NCI-H2107 (cell line): ENCODE measurements around the gene RAP1GAP2.
"Not testable (repeated sequence)": the region's sequence is repeated elsewhere in the genome, so short reads cannot be mapped to it uniquely, and the experiment has no call there.

ENCODE experiments used
- DNase-seq: peaks from one replicate; lab custom pipeline; 2025; lab: John Stamatoyannopoulos, UW

Gene RAP1GAP2

DNA sequence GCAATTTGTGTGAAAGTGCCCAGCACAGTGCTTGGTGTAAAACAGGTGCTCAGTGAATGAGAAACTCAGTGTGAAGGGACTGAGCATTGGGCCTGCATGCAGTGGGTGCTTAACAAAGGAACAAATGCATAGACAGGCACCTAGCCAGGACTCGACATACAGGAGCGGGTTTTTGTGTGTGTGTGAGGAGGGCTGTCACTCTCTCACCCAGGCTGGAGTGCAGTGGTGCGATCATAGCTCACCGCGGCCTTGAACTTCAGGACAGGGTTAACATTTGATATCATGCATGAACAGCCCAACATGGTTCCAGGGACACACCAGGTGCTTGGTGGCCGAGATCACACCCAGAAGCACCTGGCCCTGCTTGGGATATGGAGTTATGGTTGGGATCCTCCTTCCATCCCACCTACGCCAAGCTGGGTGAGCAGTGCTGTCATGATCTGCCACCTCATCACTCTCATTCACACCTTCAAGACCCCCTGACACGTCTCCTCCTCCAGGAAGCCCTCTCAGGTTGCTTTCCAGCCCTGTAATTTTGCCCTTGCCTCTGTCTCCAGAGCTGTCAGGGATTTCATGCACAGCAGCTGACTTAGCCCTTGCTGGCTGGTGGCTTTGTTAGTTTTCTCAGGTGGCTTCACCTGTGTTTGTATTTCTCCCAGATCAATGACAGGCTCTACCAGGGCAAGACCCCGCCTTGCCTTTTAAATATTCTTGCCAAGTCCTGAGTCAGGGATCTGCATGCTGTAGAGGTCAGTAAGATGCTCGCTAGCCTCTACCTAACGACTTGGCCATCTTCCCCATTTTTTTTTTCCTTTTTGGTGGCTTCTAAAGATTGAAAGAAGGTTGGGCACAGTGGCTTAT, 200.8 kb downstream of the RAP1GAP2 start:
- DNase-seq, result no peak

DNA sequence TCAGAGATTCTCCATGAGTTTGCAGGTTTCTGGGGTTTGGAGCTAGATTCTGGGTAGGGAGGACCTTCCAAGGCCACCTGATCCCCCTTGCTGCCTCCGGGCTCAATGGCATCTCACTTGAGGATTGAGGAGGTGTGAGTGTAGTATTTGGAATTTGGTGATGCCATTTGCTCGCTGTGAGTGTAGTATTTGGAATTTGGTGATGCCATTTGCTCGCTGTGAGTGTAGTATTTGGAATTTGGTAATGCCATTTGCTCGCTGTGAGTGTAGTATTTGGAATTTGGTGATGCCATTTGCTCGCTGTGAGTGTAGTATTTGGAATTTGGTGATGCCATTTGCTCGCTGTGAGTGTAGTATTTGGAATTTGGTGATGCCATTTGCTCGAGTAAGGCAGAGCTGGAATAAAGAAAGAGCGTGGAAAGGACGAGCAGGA, 202.2 kb downstream of the RAP1GAP2 start:
- DNase-seq, result not testable (repeated sequence)

DNA sequence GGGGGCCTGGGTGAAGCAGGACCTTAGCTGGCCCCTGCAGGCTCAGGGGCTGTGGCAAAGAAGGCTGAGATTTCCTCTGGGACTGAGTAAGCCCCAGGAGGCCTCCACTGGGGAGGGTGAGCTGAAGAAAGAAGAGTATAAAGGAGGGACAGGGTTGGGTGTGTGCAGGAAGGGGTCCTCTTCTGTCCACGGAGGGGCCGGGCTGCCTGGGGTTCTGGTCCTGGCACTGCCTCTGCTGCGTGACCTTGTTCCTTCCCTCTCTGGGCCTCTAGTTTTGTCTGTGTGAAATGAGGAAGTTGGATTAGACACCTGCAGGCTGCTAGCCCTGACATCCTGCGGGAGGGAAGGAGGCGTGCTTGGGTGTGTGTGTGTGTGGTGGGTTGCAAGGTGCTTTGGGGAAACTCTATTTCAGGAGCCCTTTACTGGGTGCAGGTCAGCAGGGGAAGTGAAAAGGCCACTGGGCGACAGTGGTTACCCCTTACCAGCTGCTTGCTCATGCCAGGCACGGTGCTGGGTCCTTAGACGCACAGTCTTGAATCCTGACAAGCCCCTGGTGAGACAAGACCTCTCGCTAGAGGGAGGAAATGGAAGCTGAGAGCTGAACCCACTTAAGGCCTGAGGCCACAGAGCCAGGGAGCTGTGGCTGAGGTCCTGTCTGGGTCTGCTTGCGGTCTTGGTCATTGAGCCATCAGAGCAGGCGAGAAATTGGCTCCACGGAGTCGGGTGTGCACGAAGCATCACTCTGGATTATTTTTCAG, 206.5 kb downstream of the RAP1GAP2 start:
- DNase-seq, result no peak

DNA sequence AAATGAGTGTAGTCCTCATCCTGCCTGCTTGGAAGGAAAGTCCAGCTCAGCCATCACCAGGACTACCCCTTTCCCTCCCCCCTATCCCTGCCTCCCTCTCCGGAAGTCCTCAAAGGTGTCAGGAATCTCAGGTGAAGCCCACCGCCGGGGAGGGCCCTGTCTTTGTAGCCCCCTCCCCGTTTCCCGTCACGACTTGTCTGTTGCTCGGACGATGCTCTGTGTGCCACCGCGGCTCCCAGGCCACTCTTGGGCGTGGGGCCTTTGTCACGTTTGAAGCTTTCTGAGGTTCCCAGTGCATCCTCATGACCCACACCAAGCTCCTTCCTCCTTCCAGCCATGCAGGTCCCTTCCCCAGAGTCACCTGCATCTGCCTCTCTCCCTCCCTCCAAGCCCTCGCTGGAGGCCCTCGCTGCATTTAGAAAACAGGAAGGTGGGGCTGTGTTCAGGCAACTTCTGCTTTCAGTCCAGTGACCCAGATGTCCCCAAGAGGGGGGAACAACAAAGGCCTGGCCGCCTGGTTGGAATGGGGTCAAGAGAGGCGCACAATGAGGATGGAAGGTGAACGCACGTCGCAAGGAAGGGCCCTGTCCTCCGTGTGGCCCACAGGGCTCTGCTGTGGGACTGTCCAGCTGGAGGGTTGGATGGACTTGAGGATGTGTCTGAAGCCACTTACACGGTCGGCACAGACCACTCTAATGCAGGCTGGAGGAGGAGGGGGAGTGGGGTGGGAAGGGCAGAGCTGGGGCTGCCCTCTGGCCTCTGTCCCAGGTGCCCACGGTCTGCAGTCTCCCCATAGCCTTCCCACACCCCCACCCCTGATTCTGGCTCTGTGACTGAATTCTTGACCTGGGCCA, 207.3 kb downstream of the RAP1GAP2 start:
- DNase-seq, result no peak

DNA sequence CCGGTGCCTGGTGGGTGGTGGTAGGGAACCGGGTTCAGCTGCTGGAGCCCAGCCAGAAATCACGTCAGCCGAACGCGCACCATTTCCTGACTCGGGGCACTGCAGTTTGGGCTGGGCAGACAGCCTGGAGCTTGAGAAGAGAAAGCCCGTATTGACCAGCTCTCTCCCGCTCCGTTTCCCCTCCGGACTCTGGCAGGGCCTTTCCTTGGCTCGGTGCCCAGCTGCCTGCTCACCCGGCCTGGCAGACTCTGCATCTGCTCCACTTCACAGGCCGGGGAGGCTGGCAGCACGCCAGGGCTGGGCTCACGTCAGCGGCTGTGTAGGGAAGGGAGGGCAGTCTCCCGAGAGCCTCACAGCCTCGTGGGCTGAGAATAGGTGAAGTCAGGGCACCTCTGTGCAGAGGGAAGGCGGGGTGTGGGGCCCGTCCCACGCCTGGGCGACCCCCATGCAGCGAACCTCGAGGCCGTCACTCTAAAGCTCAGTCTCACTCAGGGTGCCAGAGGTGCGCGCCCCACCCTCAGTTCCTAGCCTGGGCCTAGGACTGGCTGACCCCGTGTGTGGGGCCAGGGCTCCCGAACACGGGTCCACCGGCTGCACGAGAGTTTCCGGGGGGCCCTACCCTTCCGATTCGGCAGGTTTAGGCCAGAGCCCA, 208.0 kb downstream of the RAP1GAP2 start:
- DNase-seq, result peak; percentile 77

DNA sequence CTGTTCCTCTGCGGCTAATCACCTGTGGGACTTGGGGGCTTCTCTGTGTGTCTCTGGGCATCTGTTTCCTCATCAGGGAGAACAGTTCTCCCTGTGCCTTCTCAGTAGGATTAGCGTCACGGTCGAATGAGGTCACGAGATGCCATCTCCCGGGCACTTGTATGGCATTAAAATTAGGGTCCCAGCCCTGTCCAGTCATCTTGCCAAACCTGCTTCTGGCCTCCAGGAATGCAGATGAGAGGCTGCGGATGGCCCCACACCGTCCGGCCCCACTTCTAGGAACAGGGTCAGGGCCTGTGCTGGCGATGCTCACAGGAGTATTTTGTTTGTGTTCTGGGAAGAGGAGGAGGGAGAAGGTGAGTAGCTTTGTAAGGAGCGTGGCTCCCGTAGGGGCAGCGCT, 208.7 kb downstream of the RAP1GAP2 start:
- DNase-seq, result no peak

DNA sequence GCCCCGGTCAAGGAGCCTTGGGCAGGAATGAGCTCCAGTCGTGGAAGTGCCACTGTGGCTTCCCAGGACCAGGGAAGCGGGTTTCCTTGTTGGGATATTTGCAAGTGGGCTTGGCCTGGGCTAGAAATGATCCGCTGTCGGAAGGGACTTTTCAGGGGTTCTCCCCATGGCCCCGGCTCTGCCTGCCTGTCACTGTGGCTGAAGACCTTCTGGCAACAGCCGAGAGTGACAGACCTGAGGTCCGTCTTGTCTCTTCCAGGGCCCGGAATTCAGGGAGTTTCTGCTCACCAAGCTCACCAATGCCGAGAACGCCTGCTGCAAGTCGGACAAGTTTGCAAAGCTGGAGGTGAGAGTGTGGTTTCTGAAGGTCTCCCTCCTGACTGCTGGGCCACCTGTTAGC, 209.5 kb downstream of the RAP1GAP2 start:
- DNase-seq, result no peak

DNA sequence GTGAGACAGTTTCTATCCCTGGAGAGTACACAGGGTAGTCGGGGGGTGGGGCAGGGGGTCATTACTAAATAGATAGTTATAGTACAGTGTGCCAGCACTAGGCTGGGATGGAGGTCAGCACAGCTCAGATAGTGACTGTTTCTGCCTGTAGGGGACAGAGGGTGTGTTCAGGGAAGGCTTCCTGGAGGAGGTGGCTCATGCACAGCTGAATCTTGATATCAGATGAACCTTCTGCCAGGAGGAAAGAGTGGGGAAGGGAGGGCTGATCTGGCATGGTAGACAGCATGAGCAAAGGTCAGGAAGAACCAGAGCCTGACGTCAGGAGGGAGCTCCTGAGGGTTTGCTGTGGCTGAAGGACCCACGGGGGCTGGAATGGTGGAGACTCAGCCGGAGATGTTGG, 210.6 kb downstream of the RAP1GAP2 start:
- no peak for DNase-seq

DNA sequence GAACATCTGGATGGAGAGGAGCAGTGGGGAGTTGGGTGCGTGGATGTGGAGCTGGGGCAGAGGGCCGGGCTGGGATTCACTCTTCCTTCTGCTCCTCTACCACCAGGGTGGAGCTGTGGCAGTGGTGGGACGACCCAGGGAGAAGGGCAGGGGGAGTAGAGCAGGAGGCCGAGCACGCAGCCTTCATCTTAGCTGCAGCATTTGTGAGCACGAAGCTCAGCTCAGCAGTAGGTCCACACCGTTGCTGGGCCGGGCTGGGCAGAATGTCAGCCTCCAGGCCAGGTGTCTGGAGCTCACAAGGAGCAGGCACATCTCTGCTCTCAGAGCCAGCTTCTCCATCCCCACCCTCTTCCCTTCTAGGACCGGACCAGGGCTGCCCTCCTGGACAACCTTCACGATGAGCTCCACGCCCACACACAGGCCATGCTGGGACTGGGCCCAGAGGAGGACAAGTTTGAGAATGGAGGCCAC, 211.4 kb downstream of the RAP1GAP2 start:
- DNase-seq, result no peak

DNA sequence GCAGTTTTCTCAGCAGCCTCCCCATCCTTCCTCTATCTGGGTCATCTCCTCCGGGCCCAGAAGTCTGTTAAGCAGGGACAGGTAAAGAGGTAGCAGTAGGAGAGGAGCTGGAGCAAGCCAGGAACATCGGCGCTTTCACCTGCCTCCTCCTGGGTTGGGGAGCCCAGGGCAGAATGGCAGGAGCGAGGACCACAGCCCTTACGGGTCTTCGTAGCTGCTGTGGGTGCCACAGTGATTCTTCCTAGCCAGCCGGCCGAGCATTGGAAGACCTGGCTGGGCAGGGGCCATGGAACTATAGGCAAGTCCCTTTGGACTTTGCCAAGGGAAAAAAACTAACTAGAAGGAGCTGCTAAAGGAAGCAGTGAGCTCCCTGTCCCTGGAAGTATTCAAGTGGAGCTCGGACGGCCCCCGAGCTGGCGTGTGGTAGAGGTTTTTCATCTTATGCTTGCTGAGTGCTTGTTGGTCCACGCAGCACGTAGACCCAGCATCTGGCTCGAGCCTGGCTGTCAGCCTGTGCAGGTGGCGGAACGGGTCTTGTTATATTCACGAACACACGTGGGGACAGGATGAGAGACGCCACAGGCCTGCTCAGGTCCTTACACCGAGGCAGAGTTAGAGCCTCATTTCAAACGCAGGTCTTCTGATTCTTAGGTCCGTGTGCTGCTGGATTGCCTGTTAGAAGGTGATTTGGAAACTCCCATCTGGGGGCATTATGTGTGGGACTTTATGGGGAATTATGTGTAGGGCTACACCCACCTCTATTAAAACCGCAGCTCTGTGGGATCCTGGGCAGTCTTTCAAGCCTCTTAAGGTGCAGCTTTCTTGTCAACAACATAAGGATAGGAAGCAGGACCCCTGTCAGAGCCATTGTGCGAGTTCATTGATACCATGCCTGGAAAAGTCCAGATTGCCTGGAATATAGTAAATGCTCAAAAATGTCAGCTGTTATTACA, 212.4 kb downstream of the RAP1GAP2 start:
- no peak for DNase-seq

DNA sequence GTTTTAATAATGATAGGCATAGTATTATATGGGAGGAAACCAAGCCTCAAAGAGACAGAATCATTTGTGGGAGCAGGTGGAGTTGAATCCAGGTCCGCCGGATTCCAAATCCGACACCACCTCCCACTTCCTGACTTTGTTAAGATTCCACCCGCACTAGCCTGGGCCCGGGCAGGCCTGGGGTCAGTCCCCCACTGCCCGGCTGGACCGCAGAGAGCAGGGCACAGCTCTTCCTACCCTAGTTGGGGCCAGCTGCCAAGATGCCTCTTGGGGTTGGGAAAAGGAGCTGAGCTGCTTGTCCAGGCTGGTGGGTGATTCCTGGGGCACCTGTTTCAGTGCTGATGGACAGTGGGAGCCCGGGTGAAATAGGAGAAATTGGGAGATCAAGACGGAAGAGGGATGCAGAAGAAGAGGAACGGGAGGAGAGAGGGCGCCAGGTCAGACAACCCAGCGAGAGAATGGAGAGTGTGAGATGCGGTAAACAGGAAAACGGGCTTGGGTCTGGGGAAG, 213.2 kb downstream of the RAP1GAP2 start:
- no peak for DNase-seq

DNA sequence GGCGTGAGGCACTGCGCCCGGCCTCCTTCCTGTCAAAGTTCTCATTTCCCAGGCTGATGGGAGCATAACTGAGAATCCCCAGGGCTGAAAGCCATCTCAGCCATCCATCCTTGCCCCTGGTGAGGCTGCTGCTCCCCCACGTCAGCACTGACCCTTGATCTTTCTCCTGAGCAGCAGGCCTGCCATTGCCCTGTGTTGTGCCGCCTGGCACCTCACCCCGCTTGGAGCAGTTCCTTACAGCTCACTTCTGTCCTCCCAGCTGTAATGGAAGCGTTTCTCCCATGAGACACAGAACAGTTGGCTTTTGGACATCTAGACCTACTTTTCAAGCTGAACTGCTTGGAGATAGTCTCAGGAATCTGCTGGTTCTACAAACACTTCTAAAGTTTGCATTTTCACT, 215.7 kb downstream of the RAP1GAP2 start:
- no peak for DNase-seq

DNA sequence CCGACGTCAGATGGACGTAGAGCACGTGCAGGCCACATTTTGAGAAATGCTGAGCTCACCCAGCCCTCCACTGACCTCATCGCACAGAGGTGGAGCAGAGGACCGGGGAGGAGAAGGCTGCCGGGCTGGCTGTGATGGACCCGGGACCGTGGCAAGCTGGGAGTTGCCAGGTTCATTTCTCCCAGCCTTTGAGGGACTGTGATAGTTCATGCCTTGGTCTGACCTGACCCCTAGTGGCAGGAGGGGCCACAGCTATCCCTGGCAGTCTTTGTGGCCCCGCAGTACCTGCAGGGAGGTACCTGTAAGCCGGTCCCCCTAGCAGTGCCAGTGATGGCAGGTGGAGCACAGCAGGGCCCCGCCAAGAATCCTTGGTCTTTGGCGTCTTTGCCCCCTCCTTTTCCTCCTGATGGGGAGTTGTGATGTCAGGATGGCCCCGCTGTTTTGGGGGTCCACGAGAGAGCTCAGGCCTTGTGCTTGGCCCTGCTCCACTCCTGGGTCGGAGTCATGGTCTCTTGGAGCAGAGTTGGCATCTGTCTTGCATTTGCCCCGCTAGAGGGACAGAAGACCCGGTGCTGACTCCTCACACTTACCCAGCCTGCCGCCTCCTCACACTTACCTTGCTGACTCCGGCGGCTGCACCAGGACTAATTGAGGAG, 216.8 kb downstream of the RAP1GAP2 start:
- peak; percentile 31 for DNase-seq

DNA sequence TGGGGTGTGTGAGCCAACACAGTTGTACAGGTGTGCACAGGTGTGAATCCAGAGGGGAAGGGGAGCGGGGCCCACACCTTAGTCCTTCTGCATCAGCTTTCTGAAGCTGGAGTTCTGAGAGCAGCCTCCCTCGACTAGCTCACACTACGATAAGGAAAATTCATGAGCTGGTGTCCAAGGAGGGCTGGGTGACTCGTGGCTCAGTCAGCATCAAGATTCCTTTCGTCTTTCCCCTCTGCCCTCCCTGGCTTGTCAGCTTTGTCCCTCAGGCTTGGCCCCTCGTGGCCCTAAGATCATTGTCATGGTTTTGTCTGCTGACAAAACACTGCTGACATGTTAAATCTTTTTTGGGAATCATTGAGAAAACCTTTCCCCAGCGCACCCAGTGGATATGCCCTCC, 219.7 kb downstream of the RAP1GAP2 start:
- DNase-seq, result no peak

DNA sequence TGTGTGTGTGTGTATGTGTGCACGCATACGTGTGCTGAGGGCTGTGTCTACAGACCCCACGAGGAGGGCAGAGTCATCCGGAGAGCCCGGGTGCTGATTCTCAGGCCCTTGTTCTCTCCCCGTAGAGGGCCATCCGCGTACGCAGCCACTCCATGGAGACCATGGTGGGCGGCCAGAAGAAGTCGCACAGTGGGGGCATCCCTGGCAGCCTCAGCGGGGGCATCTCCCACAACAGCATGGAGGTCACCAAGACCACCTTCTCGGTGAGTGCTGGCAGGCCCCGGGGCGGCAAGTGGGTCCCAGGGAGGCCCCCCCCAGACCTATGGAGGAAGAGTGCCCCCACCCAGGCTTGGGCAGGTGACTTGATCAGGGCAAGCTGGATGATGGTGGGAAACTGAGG, 221.7 kb downstream of the RAP1GAP2 start:
- DNase-seq, result no peak

DNA sequence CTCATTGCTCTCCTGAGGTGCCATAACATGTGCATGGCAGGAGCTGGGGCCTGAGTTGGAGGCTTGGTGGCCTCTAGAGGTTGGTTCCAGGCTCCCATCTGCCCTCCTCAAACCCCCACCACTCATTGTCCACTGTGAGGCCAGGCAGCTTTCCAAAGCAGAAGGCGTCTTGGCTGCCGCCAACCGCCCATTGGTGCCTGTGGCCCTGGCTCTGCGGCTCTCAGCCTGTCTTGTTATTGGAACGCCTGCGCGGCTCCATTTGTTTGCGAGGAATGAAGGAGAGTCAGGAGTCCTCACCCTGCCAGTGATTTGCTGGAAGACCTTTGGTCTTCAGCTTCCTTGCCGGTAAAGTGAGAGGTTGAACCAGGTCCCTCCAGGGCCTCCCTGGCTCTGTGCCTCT, 223.5 kb downstream of the RAP1GAP2 start:
- no peak for DNase-seq

DNA sequence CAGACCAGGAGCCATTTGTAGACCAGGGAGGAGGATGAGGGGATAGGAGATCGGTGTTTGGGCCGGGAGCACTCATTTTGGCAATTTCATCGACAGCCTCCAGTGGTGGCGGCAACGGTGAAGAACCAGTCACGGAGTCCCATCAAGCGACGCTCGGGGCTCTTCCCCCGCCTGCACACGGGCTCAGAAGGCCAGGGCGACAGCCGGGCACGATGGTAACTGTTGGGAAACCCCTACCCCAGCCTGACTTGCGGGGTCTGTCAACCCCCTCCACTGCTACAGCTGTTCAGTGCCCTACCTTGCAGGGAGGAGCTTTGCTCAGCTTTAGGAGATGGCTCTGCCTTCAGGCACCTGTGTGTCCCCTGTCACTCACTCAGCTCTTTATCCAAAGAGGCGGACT, 224.1 kb downstream of the RAP1GAP2 start:
- no peak for DNase-seq

DNA sequence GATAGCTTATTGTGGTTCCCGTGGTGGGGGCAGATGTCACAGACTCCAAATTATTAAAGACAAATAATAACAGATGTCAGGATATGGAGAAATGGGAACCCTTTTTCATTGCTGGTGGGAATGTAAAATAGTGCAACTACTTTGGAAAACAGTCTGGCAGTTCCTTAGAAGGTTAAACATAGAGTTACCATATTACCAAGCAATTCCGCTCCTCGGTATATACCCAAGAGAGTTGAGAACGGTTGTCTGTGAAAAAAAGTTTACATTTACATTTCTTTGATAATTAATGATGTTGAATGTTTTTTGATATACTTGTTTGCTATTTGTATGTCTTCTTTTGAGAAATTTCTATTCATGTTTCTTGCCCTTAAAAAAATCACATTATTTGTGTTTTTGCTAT, 226.0 kb downstream of the RAP1GAP2 start:
- no peak for DNase-seq

DNA sequence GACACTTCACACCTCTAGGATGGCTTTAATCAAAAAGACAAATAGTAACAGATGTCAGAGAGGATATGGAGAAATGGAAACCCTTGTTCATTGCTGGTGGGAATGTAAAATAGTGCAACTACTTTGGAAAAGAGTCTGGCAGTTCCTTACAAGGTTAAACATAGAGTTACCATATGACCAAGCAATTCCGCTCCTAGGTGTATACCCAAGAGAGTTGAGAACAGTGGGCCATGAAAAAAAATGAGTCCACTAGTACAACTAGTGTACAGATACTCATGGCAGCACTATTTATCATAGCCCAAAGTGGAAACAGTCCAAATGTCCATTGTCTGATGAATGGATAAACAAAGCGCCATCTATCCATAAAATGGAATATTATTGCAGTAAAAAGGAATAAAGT, 228.1 kb downstream of the RAP1GAP2 start:
- DNase-seq, result no peak
